ENCODE results near the gene CEP85. TPM values are rescaled to one million over a fixed set of nuclear protein-coding genes. Genes with fewer than 3 reads are reported as not detected.
A peak's percentile ranks its signal among the peaks of the same experiment; 100 is the strongest.
"Not testable (repeated sequence)": the region's sequence is repeated elsewhere in the genome, so short reads cannot be mapped to it uniquely, and the experiment has no call there.

The CEP85 gene
- total RNA-seq, 4 donors from 2014 or later, result 1.3 to 6.8 (median 4.7) TPM

- H3K27ac ChIP-seq, result no peak overlapping the region
- peaks cover 43% of the 10 kb centered on the region for H3K27me3 ChIP-seq
- H3K36me3 ChIP-seq, result no peaks in the 10 kb centered on the region
- 40 to 83% methylated on average over 1 of the region's 27 CpGs for WGBS, 2 donors (ENCODE audit: low coverage in 1 of 2)
- H3K4me1 ChIP-seq, result peaks cover 0 to 6% (median 4%) of the 10 kb centered on the region in 3 donors
- no peak for ATAC-seq
- H3K9me3 ChIP-seq, result no peaks in the 10 kb centered on the region
- H3K4me3 ChIP-seq, result no peak overlapping the region
- TF ChIP-seq CTCF (IDR thresholded peaks at IDR 0.05) (no peak), EP300 (IDR thresholded peaks at IDR 0.05) (no peak), POLR2AphosphoS5 (IDR thresholded peaks at IDR 0.05) (no peak), POLR2A (IDR thresholded peaks at IDR 0.05) (no peak)
Measured at GRCh38 chr1:26220199-26220912, 13.6 kb upstream of the CEP85 start.

GRCh38 chr1:26221094-26221493 lies 12.9 kb upstream of the CEP85 start:
- no peak for TF ChIP-seq POLR2A (IDR thresholded peaks at IDR 0.05)
- no peak for TF ChIP-seq EP300 (IDR thresholded peaks at IDR 0.05)
- TF ChIP-seq CTCF (IDR thresholded peaks at IDR 0.05), result no peak
- no peak for TF ChIP-seq POLR2AphosphoS5 (IDR thresholded peaks at IDR 0.05)
- ATAC-seq, result no peak
- Histone ChIP-seq H3K9me3 (no peaks in the 10 kb centered on the region), H3K4me3 (no peak overlapping the region), H3K27me3 (peaks cover 51% of the 10 kb centered on the region), H3K36me3 (no peaks in the 10 kb centered on the region), H3K4me1 (peaks cover 0 to 14% (median 8%) of the 10 kb centered on the region in 3 donors), H3K27ac (no peak overlapping the region)
- WGBS, 2 donors (ENCODE audit: low coverage in 1 of 2), result 73% methylated on average over 1 of the region's 2 CpGs; no CpG with 5 or more reads in 1 of the 2 donors

- Histone ChIP-seq H3K36me3 (no peaks in the 10 kb centered on the region), H3K9me3 (no peaks in the 10 kb centered on the region), H3K27me3 (peaks cover 65% of the 10 kb centered on the region), H3K4me3 (peak overlapping the region in 1 of 2 donors; percentile 46), H3K27ac (no peak overlapping the region), H3K4me1 (peaks cover 0 to 14% (median 8%) of the 10 kb centered on the region in 3 donors)
- TF ChIP-seq POLR2A (IDR thresholded peaks at IDR 0.05) (no peak), CTCF (IDR thresholded peaks at IDR 0.05) (no peak), EP300 (IDR thresholded peaks at IDR 0.05) (no peak), POLR2AphosphoS5 (IDR thresholded peaks at IDR 0.05) (no peak)
- WGBS, 2 donors (ENCODE audit: low coverage in 1 of 2), result 88 to 90% methylated on average over 2 to 4 of the region's 7 CpGs
- ATAC-seq, result no peak
Measured at GRCh38 chr1:26224606-26225005, 9.4 kb upstream of the CEP85 start.

GRCh38 chr1:26225033-26225831 lies 8.8 kb upstream of the CEP85 start:
- peak overlapping the region; percentile 0 to 46 for H3K4me3 ChIP-seq
- TF ChIP-seq CTCF (IDR thresholded peaks at IDR 0.05) (no peak), POLR2A (IDR thresholded peaks at IDR 0.05) (no peak), POLR2AphosphoS5 (IDR thresholded peaks at IDR 0.05) (no peak)
- H3K27me3 ChIP-seq, result peaks cover 58% of the 10 kb centered on the region
- H3K9me3 ChIP-seq, result no peaks in the 10 kb centered on the region
- H3K27ac ChIP-seq, result no peak overlapping the region
- peaks cover 0 to 14% (median 8%) of the 10 kb centered on the region in 3 donors for H3K4me1 ChIP-seq
- WGBS, 2 donors (ENCODE audit: low coverage in 1 of 2), result 16 to 45% methylated on average over 5 to 6 of the region's 50 CpGs
- peak; percentile 67 for ATAC-seq
- H3K36me3 ChIP-seq, result no peaks in the 10 kb centered on the region

GRCh38 chr1:26230682-26231081 lies 3.3 kb upstream of the CEP85 start:
- not testable (repeated sequence) for H3K9me3 ChIP-seq, H3K27ac ChIP-seq, ATAC-seq, H3K4me3 ChIP-seq, H3K36me3 ChIP-seq
- Histone ChIP-seq H3K4me1 (peaks cover 0 to 18% (median 3%) of the 10 kb centered on the region in 3 donors), H3K27me3 (peaks cover 28% of the 10 kb centered on the region)
- WGBS, 2 donors (ENCODE audit: low coverage in 1 of 2), result 63 to 73% methylated on average over 2 of the region's 2 CpGs

Measured in gastroesophageal sphincter (tissue), 4 donors.